Stimulated activated CD8-positive, alpha-beta memory T cell treated with anti-CD3 and anti-CD28 coated beads, Interleukin-15, amount 100 ng/mL, for 48 hours (primary cell): Measurements from ENCODE around the gene UBE3C.
"Not testable (repeated sequence)": the region's sequence is repeated elsewhere in the genome, so short reads cannot be mapped to it uniquely, and the experiment has no call there.

ENCODE experiments used
- DNase-seq, 2 donors: peaks; one replicate each; pipeline ENCODE4 v3.0.0-alpha.2; 2020; ENCODE audit warnings: low read depth in 2 of 2

UBE3C gene

GRCh38 chr7:157138424-157139110 lies at the start of gene UBE3C:
Gene UBE3C (plus strand): TSS chr7:157138926. CDS start chr7:157139273, 347 bp downstream.
- peak; percentile 86 to 87 for DNase-seq

GRCh38 chr7:157089100-157089610 lies 49.6 kb upstream of the UBE3C start:
- DNase-seq: no peak

DNA sequence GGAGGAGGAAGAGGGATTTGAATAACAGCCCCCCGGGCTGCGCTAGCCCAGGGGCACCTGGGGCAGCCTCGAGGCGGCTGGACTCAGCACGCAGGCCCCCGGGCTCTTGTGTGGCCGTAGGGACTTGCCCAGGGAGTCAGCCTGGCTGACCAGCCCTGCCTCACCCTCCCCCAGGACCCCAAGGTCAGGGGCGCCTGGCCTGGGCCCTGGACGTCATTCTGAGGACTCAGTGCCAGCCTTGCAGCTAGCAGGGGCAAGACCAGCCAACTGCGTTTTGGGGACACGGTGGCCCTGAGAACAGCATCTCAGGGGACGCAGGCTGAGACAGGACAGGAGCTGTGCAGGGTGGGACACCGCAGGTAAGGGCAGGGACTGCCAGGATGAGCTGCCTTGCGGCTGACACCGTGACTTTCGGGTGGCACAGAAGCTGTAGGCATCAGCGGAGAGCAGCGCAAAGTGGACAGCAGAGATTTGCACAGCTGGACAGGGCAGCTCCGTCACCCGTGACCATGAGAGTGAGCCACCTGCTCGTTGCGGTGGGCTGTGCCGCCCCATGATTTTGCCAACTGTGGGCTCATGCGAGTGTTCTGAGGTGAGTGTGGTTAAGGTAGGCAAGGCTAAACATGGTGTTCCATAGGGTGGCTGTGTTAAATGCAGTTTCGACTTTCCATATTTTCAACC lies 48.1 kb upstream of the UBE3C start:
- DNase-seq: no peak

GRCh38 chr7:157096286-157097055 lies 42.3 kb upstream of the UBE3C start:
- no peak for DNase-seq

GRCh38 chr7:157097056-157097329 lies 41.7 kb upstream of the UBE3C start:
- no peak for DNase-seq

DNA sequence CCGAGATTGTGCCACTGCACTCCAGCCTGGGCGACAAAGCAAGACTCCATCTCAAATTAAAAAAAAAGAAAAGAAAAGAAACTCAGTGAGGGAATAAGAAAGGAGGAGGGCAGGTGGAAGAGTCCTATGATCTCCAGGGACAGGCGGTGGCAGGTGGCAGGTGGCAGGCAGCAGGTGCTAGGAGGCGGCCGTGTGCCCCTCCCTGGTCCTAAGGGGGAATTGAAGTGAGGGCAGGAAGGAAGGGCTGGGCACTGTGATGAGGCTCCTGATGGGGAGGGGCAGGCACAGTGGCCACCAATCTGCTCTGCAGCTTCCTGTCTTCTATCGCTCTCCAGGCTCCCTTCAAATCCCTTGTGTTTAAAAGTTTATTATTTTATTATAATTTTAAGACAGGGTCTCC lies 41.2 kb upstream of the UBE3C start:
- DNase-seq: no peak

DNA sequence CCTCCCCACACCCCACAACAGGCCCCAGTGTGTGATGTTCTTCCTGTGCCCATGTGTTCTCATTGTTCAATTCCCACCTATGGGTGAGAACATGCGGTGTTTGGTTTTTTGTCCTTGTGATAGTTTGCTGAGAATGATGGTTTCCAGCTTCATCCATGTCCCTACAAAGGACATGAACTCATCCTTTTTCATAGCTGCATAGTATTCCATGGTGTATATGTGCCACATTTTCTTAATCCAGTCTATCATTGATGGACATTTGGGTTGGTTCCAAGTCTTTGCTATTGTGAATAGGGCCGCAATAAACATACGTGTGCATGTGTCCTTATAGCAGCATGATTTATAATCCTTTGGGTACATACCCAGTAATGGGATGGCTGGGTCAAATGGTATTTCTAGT lies 38.7 kb upstream of the UBE3C start:
- DNase-seq: not testable (repeated sequence)

- DNase-seq: not testable (repeated sequence)
Measured at GRCh38 chr7:157103641-157104040, 35.1 kb upstream of the UBE3C start.

GRCh38 chr7:157111311-157111710 lies 27.4 kb upstream of the UBE3C start:
- no peak for DNase-seq

- no peak for DNase-seq
Measured at GRCh38 chr7:157112706-157113105, 26.0 kb upstream of the UBE3C start.

GRCh38 chr7:157113607-157114006 lies 25.1 kb upstream of the UBE3C start:
- DNase-seq: no peak

DNA sequence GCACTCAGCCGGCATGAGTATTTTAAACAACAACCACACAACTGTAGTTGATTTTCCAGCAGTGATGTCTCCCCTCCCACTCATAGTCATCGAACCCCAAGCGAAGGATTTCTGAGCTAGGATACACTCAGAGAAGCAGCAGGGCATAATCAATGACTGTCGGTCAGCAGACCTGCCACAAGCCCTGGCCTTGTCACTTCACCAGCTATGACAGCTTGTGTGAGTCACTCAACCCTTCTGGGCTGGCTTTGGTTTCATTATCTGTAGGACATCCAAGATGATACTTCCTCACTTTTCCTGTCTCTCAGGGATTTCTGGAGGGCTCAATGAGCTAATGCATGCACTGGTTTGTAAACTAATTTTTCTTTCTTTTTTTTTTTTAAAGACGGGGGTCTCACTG lies 22.0 kb upstream of the UBE3C start:
- DNase-seq: no peak

- no peak for DNase-seq
Measured at GRCh38 chr7:157117796-157118195, 20.9 kb upstream of the UBE3C start.

DNA sequence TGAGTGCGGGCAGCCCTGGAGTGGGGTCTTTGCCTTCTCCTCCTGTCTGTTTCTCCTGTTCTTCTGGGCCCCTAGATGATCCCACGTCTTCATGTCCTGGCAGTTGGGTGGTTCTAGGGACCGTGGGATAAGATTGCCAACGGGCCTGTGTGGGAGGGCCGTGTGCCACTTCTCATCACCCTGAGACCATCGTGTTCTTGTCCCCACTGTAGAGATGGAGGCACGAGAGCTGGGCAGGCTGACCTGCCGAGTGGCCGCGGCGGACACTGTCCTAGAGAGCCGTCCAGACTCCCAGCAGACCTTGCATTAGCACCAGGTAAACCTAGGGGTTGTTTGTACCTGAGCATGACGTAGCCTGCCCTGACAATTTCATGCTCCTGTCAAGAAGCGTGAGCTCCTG lies 18.5 kb upstream of the UBE3C start:
- no peak for DNase-seq

- DNase-seq: no peak
Measured at GRCh38 chr7:157121184-157121715, 17.5 kb upstream of the UBE3C start.

DNA sequence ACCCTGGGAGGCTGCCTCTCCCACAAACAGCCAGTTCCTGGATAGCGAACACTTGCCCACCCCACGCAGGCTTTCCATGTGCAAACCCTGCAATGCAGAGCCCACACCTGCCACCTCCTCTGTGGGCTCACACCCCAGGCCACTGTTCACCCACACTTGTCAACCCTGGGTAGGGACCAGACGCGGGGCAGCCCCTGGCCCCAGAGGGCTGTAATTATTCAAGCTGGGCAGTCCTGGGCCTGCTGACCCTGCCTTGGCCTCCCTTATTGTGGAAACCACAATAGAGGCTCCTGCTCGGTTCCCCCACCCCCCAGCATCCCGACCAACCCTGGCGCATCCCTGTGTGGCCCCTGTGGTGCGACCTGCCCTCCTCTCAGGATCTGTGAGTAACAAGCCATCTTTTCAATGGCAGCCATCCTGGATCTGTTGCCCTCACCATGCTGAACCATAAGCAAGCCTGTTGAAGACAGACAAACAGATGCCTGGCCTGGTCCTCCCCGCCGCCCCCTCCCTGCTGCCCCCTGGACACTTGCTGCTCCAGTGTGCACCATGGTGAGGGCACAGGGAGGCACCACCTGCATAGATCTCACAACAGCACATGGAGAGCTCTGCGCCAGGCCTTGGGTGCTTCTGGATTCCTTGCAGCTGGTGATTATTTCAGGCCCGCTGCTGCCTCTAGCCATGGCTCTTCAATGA lies 15.8 kb upstream of the UBE3C start:
- no peak for DNase-seq

GRCh38 chr7:157124690-157125089 lies 14.0 kb upstream of the UBE3C start:
- DNase-seq: no peak

DNA sequence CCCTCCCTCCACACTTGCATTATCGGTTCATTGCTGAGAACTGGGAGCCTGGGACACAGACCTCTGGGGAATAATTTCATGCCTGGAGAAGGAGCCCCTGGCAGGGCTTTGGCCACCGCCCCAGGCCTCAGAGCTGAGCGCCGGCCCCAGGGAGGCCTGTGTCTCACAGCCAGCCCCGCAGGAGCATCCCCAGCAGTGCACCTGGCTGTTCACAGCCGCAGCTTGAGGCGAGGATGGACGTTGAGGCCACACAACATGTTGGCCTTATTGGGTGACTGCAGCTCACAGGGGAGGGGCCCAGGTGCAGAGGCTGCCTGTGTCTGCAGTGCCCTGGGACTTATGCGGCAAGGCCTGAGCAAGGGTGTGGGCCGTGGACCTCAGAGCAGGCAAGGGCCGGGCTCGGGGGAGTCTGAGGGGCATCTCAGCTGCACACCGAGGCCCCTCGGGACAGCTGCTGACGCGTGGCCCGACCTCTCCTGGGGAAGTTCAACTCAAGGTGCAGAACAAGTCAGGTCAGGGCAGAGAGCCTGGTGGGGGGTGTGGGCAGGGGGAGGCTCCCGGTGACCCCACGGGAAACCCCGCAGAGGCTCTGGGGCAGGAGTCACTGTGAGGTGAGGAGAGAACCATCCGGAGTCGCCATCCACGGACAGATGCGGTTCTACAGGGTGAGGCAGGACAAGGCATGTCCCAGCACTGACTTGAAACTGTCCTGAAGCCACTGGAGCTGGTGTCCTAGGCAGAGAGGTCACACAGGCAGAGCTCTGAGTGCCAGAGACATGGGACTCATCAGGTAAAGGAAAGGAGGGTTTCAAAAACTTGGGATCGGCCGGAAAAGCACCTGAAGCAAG lies 13.1 kb upstream of the UBE3C start:
- DNase-seq: no peak

GRCh38 chr7:157126921-157127320 lies 11.8 kb upstream of the UBE3C start:
- DNase-seq: no peak

GRCh38 chr7:157129200-157129599 lies 9.5 kb upstream of the UBE3C start:
- DNase-seq: no peak

- no peak for DNase-seq
Measured at GRCh38 chr7:157129907-157130460, 8.7 kb upstream of the UBE3C start.
